Measurements from ENCODE around the gene MEI1.

The MEI1 gene

GRCh38 chr22:41845380-41846267 is 146.3 kb downstream of the MEI1 start:
- no peak for DNase-seq

GRCh38 chr22:41846268-41846987 is 147.1 kb downstream of the MEI1 start:
- DNase-seq = no peak

DNA sequence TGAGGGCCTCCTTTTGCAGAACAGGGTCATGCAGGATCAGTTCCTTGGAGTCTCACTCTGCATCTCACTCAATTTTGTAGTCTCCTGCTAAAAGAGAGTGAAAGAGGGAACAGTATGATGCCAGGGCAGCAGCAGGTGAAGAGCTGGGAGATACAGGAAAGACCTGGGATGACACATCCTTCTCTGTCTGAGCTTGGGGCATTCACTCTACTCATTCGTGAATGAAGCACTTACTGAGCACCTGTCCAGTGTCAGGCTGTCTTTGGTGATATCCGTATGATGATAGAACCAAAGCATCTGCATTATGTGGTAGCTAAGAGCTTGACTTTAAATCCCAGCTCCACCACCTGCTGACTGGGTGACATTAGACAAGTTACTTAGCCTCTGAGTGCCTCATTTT is 148.0 kb downstream of the MEI1 start:
- DNase-seq = no peak

GRCh38 chr22:41848468-41848867 is 149.2 kb downstream of the MEI1 start:
- no peak for DNase-seq

All from kidney glomerular epithelial cell (primary cell).